Thymus (tissue), 11 donors: ENCODE data around the gene ADAMTS18. TPM values are rescaled to one million over a fixed set of nuclear protein-coding genes. Genes with fewer than 3 reads are reported as not detected.
"Not testable (repeated sequence)": the region's sequence is repeated elsewhere in the genome, so short reads cannot be mapped to it uniquely, and the experiment has no call there.

Experiments
- DNase-seq, 9 donors: peaks; one replicate each; pipeline ENCODE4 v3.0.0-alpha.2; 2013; ENCODE audit warnings: low spot score in 9 of 9, low read depth in 6 of 9, missing footprints in 1 of 9
- H3K27ac ChIP-seq, 2 donors: one replicate each; pipeline ENCODE4 v1.5.1; 2013; ENCODE audit warnings: control low read depth in 1 of 2, low read depth in 1 of 2, low read length in 1 of 2, mild to moderate bottlenecking in 1 of 2, moderate library complexity in 1 of 2
- H3K27me3 ChIP-seq, 2 donors: one replicate each; pipeline ENCODE4 v1.5.1; 2013; ENCODE audit warnings: low read length in 1 of 2; ENCODE audit not compliant: control insufficient read depth in 2 of 2, insufficient read depth in 1 of 2
- H3K36me3 ChIP-seq, 2 donors: one replicate each; pipeline ENCODE4 v1.5.1; 2013; ENCODE audit warnings: low read length in 1 of 2, mild to moderate bottlenecking in 1 of 2, moderate library complexity in 1 of 2; ENCODE audit not compliant: control insufficient read depth in 2 of 2, insufficient read depth in 2 of 2
- H3K4me1 ChIP-seq, 2 donors: one replicate each; pipeline ENCODE4 v1.5.1; 2013; ENCODE audit warnings: low read length in 2 of 2; ENCODE audit not compliant: control insufficient read depth in 2 of 2, insufficient read depth in 2 of 2
- H3K4me3 ChIP-seq, 2 donors: one replicate each; pipeline ENCODE4 v1.5.1; 2013; ENCODE audit warnings: low read length in 2 of 2, control low read depth in 1 of 2, mild to moderate bottlenecking in 1 of 2
- H3K9me3 ChIP-seq, 2 donors: one replicate each; pipeline ENCODE4 v1.5.1; 2013; ENCODE audit warnings: low read length in 1 of 2, mild to moderate bottlenecking in 1 of 2; ENCODE audit not compliant: control insufficient read depth in 2 of 2, insufficient read depth in 1 of 2
- WGBS: extraction: QIAGEN DNeasy Blood & Tissue Kit; methylation state at CpG from one replicate; pipeline ENCODE4 v1.1.7; 2013; 5-methylcytosine and 5-hydroxymethylcytosine counted together
- polyA plus RNA-seq: library from polyadenylated mRNA; stranded (reverse); fragments of 200-250 nt; gene quantifications from one replicate; pipeline ENCODE4 v1.2.3, GENCODE V29; 2013
- total RNA-seq: library from RNA; stranded (reverse); fragments of 120-200 nt; gene quantifications from one replicate; pipeline ENCODE4 v1.2.4, GENCODE V29; 2013
- donor health status: healthy.

ADAMTS18 gene
- total and polyA plus RNA-seq, 2 donors: 1.1 to 1.4 TPM

- no peak for DNase-seq
- Histone ChIP-seq H3K4me1 (no peaks in the 10 kb centered on the region), H3K27ac (no peak overlapping the region), H3K9me3 (no peaks in the 10 kb centered on the region), H3K36me3 (no peaks in the 10 kb centered on the region), H3K27me3 (no peaks in the 10 kb centered on the region), H3K4me3 (no peak overlapping the region)
- 98% methylated on average over 3 of the region's 3 CpGs for WGBS
Observed at GRCh38 chr16:77295896-77296295, 138.9 kb downstream of the ADAMTS18 start.

- Histone ChIP-seq H3K9me3 (no peaks in the 10 kb centered on the region), H3K27ac (no peak overlapping the region), H3K4me3 (no peak overlapping the region), H3K4me1 (no peaks in the 10 kb centered on the region), H3K27me3 (no peaks in the 10 kb centered on the region), H3K36me3 (no peaks in the 10 kb centered on the region)
- DNase-seq: no peak
- WGBS: 91% methylated on average over 10 of the region's 10 CpGs
Observed at GRCh38 chr16:77290451-77291115, 144.3 kb downstream of the ADAMTS18 start.

GRCh38 chr16:77289331-77289809, 145.5 kb downstream of the ADAMTS18 start:
- Histone ChIP-seq H3K4me3 (no peak overlapping the region), H3K9me3 (no peaks in the 10 kb centered on the region), H3K27me3 (no peaks in the 10 kb centered on the region), H3K4me1 (no peaks in the 10 kb centered on the region), H3K27ac (no peak overlapping the region), H3K36me3 (no peaks in the 10 kb centered on the region)
- 80% methylated on average over 2 of the region's 2 CpGs for WGBS
- no peak for DNase-seq

GRCh38 chr16:77288222-77288621, 146.6 kb downstream of the ADAMTS18 start:
- H3K27ac ChIP-seq: no peak overlapping the region
- WGBS: 78% methylated on average over 3 of the region's 3 CpGs
- DNase-seq: no peak
- no peaks in the 10 kb centered on the region for H3K4me1 ChIP-seq
- no peaks in the 10 kb centered on the region for H3K36me3 ChIP-seq
- H3K27me3 ChIP-seq: no peaks in the 10 kb centered on the region
- H3K4me3 ChIP-seq: no peak overlapping the region
- H3K9me3 ChIP-seq: no peaks in the 10 kb centered on the region

GRCh38 chr16:77285676-77286075, 149.2 kb downstream of the ADAMTS18 start:
- WGBS: 95% methylated on average over 5 of the region's 5 CpGs
- Histone ChIP-seq H3K36me3 (no peaks in the 10 kb centered on the region), H3K4me1 (no peaks in the 10 kb centered on the region), H3K27me3 (no peaks in the 10 kb centered on the region), H3K27ac (no peak overlapping the region), H3K4me3 (no peak overlapping the region), H3K9me3 (no peaks in the 10 kb centered on the region)
- no peak for DNase-seq

GRCh38 chr16:77282345-77282744, 152.5 kb downstream of the ADAMTS18 start:
- no peak for DNase-seq
- no peaks in the 10 kb centered on the region for H3K9me3 ChIP-seq
- H3K27ac ChIP-seq: no peak overlapping the region
- 84% methylated on average over 2 of the region's 2 CpGs for WGBS
- H3K27me3 ChIP-seq: no peaks in the 10 kb centered on the region
- no peaks in the 10 kb centered on the region for H3K4me1 ChIP-seq
- H3K4me3 ChIP-seq: no peak overlapping the region
- no peaks in the 10 kb centered on the region for H3K36me3 ChIP-seq

- H3K4me1 ChIP-seq, H3K27ac ChIP-seq, DNase-seq, H3K27me3 ChIP-seq, H3K9me3 ChIP-seq, H3K36me3 ChIP-seq, H3K4me3 ChIP-seq: not testable (repeated sequence)
- 76% methylated on average over 8 of the region's 8 CpGs for WGBS
Observed at GRCh38 chr16:77279316-77279715, 155.5 kb downstream of the ADAMTS18 start.

- no peak overlapping the region for H3K4me3 ChIP-seq
- no peaks in the 10 kb centered on the region for H3K9me3 ChIP-seq
- H3K27ac ChIP-seq: no peak overlapping the region
- no peak for DNase-seq
- 93% methylated on average over 2 of the region's 2 CpGs for WGBS
- no peaks in the 10 kb centered on the region for H3K36me3 ChIP-seq
- H3K27me3 ChIP-seq: no peaks in the 10 kb centered on the region
- no peaks in the 10 kb centered on the region for H3K4me1 ChIP-seq
Observed at GRCh38 chr16:77277571-77277970, 157.3 kb downstream of the ADAMTS18 start.

- Histone ChIP-seq H3K4me1 (no peaks in the 10 kb centered on the region), H3K9me3 (no peaks in the 10 kb centered on the region), H3K36me3 (no peaks in the 10 kb centered on the region), H3K27me3 (no peaks in the 10 kb centered on the region), H3K27ac (no peak overlapping the region), H3K4me3 (no peak overlapping the region)
- no peak for DNase-seq
- WGBS: 56% methylated on average over 2 of the region's 2 CpGs
Observed at GRCh38 chr16:77277141-77277540, 157.7 kb downstream of the ADAMTS18 start.
